ENCODE data around the gene DAD1. TPM values are rescaled to one million over a fixed set of nuclear protein-coding genes. Genes with fewer than 3 reads are reported as not detected.
"Not testable (repeated sequence)": the region's sequence is repeated elsewhere in the genome, so short reads cannot be mapped to it uniquely, and the experiment has no call there.

DAD1 gene
- total RNA-seq, 1 donor = 369 TPM

- DNase-seq (ENCODE audit: low read depth) = no peak
- H3K4me3 ChIP-seq (ENCODE audit: low read depth, low read length) = no peak overlapping the region
- TF ChIP-seq, protein P1, sequence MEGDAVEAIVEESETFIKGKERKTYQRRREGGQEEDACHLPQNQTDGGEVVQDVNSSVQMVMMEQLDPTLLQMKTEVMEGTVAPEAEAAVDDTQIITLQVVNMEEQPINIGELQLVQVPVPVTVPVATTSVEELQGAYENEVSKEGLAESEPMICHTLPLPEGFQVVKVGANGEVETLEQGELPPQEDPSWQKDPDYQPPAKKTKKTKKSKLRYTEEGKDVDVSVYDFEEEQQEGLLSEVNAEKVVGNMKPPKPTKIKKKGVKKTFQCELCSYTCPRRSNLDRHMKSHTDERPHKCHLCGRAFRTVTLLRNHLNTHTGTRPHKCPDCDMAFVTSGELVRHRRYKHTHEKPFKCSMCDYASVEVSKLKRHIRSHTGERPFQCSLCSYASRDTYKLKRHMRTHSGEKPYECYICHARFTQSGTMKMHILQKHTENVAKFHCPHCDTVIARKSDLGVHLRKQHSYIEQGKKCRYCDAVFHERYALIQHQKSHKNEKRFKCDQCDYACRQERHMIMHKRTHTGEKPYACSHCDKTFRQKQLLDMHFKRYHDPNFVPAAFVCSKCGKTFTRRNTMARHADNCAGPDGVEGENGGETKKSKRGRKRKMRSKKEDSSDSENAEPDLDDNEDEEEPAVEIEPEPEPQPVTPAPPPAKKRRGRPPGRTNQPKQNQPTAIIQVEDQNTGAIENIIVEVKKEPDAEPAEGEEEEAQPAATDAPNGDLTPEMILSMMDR (IDR thresholded peaks at IDR 0.05; ENCODE audit: insufficient read depth, low read depth, low read length) = no peak
Observed at GRCh38 chr14:22544881-22545420, 44.1 kb downstream of the DAD1 start.

- TF ChIP-seq, protein P1 (IDR thresholded peaks at IDR 0.05; ENCODE audit: insufficient read depth, low read depth, low read length) = no peak
- H3K4me3 ChIP-seq (ENCODE audit: low read depth, low read length) = no peak overlapping the region
- DNase-seq (ENCODE audit: low read depth) = no peak
Observed at GRCh38 chr14:22544406-22544805, 44.6 kb downstream of the DAD1 start.

DNA sequence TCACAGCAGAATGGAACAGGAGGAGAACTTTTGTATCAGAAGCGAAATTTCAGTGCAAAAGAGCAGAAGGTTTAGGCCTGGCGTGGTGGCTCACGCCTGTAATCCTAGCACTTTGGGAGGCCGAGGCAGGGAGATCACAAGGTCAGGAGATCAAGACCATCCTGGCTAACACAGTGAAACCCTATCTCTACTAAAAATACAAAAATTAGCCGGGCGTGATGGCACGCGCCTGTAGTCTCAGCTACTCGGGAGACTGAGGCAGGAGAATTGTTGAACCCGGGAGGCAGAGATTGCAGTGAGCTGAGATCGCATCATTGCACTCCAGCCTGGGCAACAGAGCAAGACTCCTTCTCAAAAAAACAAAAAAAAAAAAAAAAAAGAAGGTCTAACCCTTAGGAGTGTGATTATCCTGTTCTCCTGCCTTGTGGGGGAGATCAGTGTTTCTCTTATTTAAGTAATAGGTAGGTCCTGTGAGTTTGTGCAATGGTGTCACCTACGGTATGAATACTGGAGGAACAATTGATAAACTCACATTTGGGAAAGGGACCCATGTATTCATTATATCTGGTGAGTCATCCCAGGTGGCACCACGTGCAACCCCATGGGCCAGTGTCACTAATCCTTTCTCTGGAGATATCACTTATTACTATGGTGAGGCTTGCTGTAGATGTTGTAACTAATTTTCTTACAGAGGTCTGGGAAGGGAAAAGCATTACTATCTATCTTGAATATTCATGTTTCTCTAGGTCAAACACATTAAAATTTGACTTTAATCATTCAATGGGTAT, 45.3 kb downstream of the DAD1 start:
- not testable (repeated sequence) for H3K4me3 ChIP-seq (ENCODE audit: low read depth, low read length); DNase-seq (ENCODE audit: low read depth)

- H3K4me3 ChIP-seq (ENCODE audit: low read depth, low read length) = no peak overlapping the region
- TF ChIP-seq, protein P1 (IDR thresholded peaks at IDR 0.05; ENCODE audit: insufficient read depth, low read depth, low read length) = no peak
- no peak for DNase-seq (ENCODE audit: low read depth)
Observed at GRCh38 chr14:22542360-22542759, 46.7 kb downstream of the DAD1 start.

DNA sequence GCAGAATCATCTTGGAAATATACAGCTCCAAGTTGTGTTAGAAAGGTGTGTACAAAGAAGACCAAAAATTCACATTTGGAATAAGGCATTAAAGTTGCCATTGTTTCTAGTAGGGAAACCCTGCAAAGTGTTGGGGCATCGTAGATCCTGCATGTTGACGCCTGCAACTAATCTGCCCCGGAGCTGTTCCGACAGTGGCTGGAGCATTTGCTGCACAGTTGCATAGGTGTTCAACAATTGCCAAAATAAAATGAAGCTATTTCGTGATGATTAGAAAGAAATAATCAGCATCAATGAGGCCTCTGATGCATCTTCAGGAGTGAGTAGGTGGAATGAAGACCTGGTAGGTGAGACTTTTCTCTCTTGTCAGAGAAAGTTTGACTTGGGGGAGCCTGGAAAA, 47.3 kb downstream of the DAD1 start:
- TF ChIP-seq, protein P1 (IDR thresholded peaks at IDR 0.05; ENCODE audit: insufficient read depth, low read depth, low read length) = no peak

DNA sequence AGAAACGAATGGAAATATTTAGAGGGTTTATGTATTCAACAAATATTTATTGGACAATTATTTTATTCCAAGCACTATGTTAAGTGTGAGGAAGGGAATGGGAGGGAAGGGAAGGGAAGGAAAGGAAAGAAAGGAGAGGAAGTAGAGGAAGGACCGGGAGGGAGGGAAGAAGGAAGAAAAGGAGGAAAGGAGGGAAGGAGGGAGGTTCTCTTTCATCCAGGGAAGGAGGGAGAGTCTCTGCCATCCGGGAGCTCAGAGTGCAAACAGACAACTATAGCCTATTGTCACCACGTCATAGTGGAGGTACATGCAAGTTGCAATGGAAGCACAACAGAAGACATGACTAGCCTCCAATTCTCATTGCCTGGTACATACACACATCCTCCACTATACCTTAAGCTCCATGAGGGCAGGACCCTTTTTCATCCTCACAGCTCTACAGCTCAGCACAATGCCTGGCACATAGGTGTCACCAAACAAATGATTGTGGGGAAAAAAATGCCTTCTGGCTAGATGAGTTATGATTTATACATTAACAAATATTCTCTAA, 48.1 kb downstream of the DAD1 start:
- DNase-seq (ENCODE audit: low read depth) = no peak
- TF ChIP-seq, protein P1 (IDR thresholded peaks at IDR 0.05; ENCODE audit: insufficient read depth, low read depth, low read length) = no peak
- H3K4me3 ChIP-seq (ENCODE audit: low read depth, low read length) = no peak overlapping the region

More for the DNA sequence above, 47.3 kb downstream of the DAD1 start:
- no peak for DNase-seq (ENCODE audit: low read depth)
- no peak overlapping the region for H3K4me3 ChIP-seq (ENCODE audit: low read depth, low read length)

DNA sequence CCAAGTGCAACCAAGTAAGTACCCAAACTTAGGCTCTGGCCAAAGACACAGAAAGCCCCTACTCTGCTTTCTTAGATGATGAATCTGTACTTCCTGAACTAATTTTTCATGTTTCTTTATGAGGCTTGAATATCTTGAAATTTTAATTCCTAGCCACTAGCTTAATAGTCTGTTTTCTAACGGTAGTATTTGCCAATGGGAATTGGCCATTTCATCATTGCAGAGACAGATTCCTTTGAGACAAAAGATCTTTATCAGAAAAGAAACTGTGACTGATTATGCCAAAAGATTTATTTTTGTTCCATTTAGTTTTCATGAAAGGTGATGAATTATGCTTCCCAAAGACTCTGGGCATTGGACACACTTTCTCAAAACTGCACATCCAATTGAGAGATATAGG, 48.7 kb downstream of the DAD1 start:
- no peak for DNase-seq (ENCODE audit: low read depth)
- H3K4me3 ChIP-seq (ENCODE audit: low read depth, low read length) = no peak overlapping the region
- TF ChIP-seq, protein P1 (IDR thresholded peaks at IDR 0.05; ENCODE audit: insufficient read depth, low read depth, low read length) = no peak

Data from fibroblast of villous mesenchyme (primary cell).